SJCRH30 (cell line): Measurements from ENCODE around the gene KRT79. TPM values are rescaled to one million over a fixed set of nuclear protein-coding genes. Genes with fewer than 3 reads are reported as not detected.
"Not testable (repeated sequence)": the region's sequence is repeated elsewhere in the genome, so short reads cannot be mapped to it uniquely, and the experiment has no call there.

Experiments
- DNase-seq, 2 experiments: peaks; one replicate each; pipeline ENCODE4 v3.0.0-alpha.2; 2015 to 2020
- H3K27ac ChIP-seq: fragments of 250-450 bp; sonication (Bioruptor Pico); 2 replicates; pipeline ENCODE4 v1.5.1; 2020; ENCODE audit warnings: mild to moderate bottlenecking, moderate library complexity
- H3K27me3 ChIP-seq: fragments of 250-450 bp; sonication (Bioruptor Pico); 2 replicates; pipeline ENCODE4 v1.5.1; 2020; ENCODE audit warnings: mild to moderate bottlenecking, moderate library complexity
- H3K36me3 ChIP-seq: fragments of 250-450 bp; sonication (Bioruptor Pico); 2 replicates; pipeline ENCODE4 v1.5.1; 2020; ENCODE audit warnings: mild to moderate bottlenecking, moderate library complexity
- H3K4me1 ChIP-seq: fragments of 250-450 bp; sonication (Bioruptor Pico); 2 replicates; pipeline ENCODE4 v1.5.1; 2020; ENCODE audit warnings: mild to moderate bottlenecking, moderate library complexity
- H3K4me3 ChIP-seq: fragments of 250-450 bp; sonication (Bioruptor Pico); 2 replicates; pipeline ENCODE4 v1.5.1; 2020; ENCODE audit warnings: mild to moderate bottlenecking, moderate library complexity
- H3K9me3 ChIP-seq: fragments of 250-450 bp; sonication (Bioruptor Pico); replicated peaks from 2 replicates; pipeline ENCODE4 v1.5.1; 2020; ENCODE audit warnings: mild to moderate bottlenecking, moderate library complexity
- total RNA-seq: library from RNA; depleted of rRNA; stranded (reverse); fragments of >200 nt; shearing (Covaris generic); gene quantifications from 2 replicates; pipeline ENCODE4 v1.2.3, GENCODE V29; 2014; rRNA removed

The KRT79 gene
- total RNA-seq = not detected in 2 replicates

DNA sequence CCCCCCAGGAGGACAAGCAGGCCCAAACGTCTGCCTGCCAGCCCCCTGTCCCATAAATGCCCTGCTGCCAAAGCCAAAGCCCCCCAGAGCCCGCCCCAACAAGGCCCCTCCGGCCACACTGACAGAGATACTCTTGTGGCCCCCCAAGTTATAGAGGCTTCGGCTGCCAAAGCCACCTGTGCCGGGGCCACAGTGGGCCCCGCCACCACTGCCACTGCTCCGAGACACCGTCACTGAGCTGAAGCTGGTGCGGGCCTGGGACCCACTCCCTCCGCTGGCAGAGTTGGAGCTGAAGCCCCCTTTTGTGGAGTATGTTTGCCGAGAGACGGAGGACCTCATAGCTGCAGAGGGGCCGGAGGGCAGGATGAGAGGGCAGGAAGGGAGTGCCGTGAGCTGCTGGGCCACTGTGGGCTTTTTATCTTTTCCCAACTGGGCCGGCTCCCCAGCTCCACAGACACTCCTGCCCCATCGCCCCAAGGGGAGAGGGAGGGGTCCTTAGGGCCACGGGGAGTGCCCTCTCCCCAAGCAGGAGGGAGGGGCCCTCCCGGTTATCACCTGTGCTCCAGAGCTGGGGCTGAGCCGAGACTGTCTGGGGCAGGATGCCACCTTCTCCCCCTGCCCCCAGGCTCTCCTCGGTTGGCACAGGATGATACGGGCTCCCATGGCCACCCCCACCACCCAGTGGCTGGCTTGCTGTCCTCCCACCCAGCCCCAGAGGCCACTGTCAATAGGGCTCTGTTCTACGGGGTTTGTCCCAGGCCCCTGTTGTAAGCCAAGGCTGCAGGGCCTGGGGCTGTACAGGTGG lies at the start of gene KRT79:
Gene KRT79, minus strand, starts transcription at position 390 of the 805 bp plus-strand sequence. Its CDS starts 51 bp downstream, at position 339.
- H3K9me3 ChIP-seq = no peaks in the 10 kb centered on the region
- H3K4me1 ChIP-seq = no peaks in the 10 kb centered on the region
- no peaks in the 10 kb centered on the region; the same call in 1 of the 2 replicates for H3K27me3 ChIP-seq
- H3K27ac ChIP-seq = no peak within 1 kb of the TSS
- H3K36me3 ChIP-seq = no peaks in the 10 kb centered on the region
- no peak for DNase-seq
- H3K4me3 ChIP-seq = no peak within 1 kb of the TSS

DNA sequence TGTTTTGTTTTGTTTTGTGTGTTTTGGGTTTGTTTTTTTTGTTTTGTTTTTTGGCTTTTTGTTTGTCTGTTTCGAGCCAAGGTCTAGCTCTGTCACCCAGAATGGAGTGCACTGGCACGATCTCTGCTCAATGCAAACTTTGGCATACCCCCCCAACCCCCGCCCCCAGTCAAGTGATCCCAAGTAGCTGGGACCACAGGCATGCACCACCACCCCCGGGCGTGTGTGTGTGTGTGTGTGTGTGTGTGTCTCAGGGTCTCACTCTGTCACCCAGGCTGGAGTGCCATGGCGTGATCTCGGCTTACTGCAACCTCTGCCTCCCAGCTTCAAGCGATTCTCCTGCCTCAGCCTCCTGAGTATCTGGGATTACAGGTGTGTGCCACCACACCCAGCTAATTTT lies 46.4 kb upstream of the KRT79 start:
- not testable (repeated sequence) for H3K27me3 ChIP-seq, H3K4me3 ChIP-seq, H3K9me3 ChIP-seq, H3K36me3 ChIP-seq, H3K27ac ChIP-seq, DNase-seq
- H3K4me1 ChIP-seq = peaks cover 12% of the 10 kb centered on the region; the same call in 1 of the 2 replicates

DNA sequence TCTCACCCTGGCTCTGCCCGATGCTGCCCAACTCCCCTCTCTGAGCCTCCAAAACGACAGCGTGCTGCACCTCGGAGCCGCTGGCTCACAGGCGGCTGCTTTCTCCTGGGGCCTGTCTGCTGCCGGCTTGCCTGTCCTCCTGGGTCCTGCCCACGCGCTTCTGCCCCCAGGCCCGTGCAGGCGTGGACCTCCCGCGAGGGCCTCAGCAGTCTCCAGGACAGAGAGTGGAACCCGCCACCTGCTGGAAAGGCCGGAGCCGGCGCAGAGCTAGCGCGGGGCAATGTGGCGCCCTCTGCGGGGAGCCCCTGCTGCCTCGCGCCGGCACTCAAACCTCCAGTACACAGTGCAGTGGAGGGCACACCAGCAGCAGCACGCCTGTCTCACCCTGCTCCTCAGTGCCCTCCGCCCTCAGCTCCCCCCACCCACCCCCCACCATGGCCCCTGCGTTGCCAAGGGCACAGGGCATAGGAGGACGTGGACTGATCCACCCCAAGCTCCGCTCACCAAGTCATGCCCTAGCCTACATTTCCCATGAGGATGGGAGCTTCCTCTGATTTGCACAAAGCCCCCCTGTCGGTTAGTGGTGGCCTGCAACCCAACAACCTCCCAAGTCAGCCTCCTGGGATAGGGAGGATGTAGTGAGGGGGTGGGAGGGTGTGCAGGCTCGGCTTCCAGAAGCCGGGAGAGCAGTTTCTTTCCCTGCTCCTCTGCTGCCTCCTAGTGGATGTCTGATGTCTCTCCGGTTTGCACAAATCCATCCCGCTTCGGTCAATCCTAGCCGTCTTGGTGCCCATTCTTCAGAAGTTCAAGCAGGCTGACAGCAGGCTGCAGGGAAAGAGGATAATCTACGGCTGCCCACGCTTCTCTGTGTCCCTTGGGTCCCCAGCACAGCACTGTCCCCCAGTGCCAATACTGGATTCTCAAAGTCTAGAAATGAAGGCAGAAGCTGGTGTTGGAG lies 45.6 kb upstream of the KRT79 start:
- peaks cover 18% of the 10 kb centered on the region for H3K4me1 ChIP-seq
- peak; percentile 80 to 88 for DNase-seq
- H3K4me3 ChIP-seq = no peak overlapping the region
- no peaks in the 10 kb centered on the region for H3K9me3 ChIP-seq
- no peak overlapping the region for H3K27ac ChIP-seq
- no peaks in the 10 kb centered on the region for H3K36me3 ChIP-seq
- H3K27me3 ChIP-seq = no peaks in the 10 kb centered on the region

DNA sequence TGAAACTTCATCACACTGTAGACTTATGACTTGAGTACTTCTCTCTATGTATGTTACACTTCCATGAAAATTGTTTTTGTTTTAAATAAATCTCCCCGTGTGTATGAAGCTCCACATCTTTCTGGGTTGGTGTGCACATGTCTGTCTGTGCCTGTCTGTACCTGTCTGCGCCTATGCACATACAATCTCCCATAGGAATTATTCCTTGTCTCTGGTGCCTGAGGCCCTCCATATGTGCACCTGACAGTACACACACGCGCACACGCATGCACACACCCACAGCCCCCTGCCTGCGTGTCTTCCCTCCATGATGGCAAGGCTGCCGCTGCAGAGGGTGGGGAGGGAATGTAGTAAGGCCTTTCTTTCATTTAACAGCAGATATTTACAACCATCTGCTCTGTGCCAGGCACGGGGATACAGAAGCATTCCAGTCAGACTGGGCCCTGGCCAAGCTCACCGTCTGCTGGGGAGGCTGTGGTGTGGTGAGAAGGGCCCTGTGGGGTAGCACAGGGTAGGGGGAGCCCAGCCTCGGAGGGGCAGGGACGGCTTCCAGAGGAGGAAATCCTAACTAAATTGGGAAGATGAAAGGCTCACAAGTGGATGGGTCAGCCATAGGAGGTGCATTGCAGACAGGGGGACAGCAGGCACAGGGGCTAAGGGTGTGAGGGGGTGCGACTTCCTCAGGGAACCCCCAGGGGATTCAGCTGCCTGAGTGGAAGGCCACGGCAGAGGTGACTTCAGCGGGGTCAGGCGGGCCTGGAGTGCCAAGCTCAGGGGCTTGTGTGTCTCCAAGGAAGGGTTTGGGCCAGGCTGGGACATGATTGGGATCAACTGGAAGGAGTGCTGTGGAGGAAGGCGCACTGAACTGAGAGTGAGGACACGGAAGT lies 44.6 kb upstream of the KRT79 start:
- no peak for DNase-seq
- Histone ChIP-seq H3K4me3 (no peak overlapping the region), H3K4me1 (peaks cover 24% of the 10 kb centered on the region), H3K36me3 (no peaks in the 10 kb centered on the region), H3K9me3 (no peaks in the 10 kb centered on the region), H3K27me3 (no peaks in the 10 kb centered on the region), H3K27ac (no peak overlapping the region)

DNA sequence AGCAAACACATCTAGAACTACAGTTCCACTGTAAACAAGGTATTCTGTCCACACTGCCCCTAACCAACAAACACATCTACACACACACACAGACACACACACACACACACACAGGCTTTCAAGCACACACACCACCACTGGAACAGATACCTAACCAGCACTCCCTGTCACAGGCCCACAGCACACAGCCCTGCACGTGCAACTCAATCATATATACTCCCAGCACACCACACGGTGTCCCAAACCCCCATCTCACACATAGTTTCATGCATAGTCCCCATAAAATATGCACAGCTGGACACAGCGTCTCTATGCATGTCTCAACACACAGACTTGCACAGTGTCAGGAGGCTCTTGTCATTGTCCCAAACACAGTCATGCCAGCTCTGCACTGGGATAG lies 43.1 kb upstream of the KRT79 start:
- no peaks in the 10 kb centered on the region for H3K9me3 ChIP-seq
- H3K4me1 ChIP-seq = peaks cover 26% of the 10 kb centered on the region
- H3K27ac ChIP-seq = no peak overlapping the region
- no peak for DNase-seq
- no peaks in the 10 kb centered on the region for H3K27me3 ChIP-seq
- no peak overlapping the region for H3K4me3 ChIP-seq
- no peaks in the 10 kb centered on the region for H3K36me3 ChIP-seq

DNA sequence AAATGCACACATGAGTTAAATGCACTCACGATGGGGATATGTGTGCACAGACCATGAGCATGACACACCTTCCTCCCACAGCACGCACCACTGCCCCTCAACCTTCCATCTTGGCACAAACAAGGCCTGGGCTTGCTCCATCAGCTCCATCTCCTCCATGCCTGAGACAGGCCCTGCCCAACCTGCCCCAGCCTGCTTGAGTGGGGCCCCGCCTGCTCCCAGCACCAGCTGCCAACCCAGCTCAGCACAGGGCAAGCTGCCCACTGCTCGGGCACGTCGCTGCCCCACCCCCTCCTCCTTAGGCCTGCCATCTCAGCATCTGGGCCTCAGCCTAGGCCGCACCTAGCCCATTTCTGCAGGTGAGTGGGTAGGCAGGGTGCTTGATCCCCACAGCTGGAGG lies 42.3 kb upstream of the KRT79 start:
- H3K27ac ChIP-seq = no peak overlapping the region
- peaks cover 31% of the 10 kb centered on the region for H3K4me1 ChIP-seq
- no peaks in the 10 kb centered on the region for H3K27me3 ChIP-seq
- DNase-seq = no peak
- H3K4me3 ChIP-seq = no peak overlapping the region
- no peaks in the 10 kb centered on the region for H3K36me3 ChIP-seq
- no peaks in the 10 kb centered on the region for H3K9me3 ChIP-seq

DNA sequence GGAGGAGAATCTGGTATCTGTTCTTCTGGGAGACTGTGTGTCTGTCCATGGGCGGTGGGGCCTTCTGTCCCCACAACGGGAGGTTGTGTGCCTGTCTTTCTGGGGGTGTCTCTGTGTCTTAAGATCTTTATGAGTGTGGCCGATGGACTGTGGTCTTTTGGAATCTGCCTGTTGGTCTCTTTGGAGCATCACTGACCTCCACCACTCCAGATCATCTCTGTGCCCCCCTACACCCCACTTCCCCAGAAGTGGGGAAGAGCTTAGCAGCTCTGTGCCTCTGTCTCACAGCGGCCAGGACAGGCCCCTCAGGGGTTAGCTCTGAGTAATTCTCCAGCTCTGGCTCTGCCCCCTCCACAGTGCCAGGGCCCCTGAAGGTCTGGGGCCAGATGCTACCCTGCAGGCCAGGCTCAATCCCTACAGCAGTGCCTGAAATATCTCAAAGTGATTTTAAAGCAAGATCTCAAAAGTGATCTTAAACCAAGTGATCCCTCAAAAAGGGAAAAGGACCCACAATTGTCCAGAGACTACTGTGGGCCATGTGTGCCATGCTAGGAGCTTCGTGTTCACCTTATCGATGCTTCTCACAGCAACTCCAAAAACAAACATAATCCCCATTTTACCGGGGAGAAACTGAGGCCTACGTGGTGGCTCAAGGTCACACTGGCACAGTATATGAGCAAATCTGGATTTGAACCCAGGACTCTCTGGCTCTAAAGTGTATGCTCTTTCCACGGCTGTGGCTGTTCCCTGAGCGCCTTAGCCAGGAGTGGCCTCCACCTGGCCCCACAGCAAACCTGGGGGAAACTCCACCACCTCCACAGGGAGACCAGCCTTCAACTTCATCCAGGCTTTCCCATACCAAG lies 40.7 kb upstream of the KRT79 start:
- Histone ChIP-seq H3K4me3 (peak overlapping the region; percentile 55), H3K27ac (peak overlapping the region; percentile 32; the same call in 1 of the 2 replicates), H3K4me1 (peaks cover 38% of the 10 kb centered on the region)

DNA sequence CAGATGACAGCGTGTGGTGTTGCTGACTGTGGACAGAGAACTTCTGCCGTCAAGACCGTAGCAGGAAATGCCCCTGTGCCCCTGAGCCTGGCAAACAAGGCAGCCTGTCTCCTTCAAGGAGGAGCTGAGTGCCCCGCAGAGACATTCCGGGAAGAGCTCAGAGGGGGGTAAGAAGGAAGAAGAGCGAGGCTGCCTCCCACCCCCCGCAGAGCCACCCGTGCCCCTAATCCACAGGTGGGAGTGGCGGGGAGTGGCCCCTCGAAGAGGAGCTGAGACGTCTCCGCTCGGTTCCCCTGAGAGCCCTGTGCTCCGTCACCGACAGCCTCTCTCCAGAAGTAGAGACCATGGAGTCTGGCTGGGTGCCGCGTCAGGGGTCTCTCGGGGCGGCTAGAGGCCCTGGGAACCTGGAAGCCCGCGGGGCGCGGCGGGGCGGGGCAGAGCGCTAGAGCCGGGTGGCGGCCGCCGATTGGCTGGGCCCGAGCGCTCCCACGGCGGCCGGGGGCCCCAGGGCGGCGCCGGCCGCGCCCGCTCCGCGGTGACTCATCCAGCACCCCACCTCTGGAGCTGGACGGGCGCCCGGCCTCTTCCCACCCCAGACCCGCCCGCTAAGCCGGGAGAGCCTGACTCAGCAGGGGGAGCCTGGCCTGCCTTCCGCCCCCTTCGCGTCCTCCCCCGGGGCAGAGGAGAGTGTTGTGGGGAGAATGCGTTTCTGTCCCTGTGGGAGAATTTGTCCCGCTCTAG lies 39.9 kb upstream of the KRT79 start:
- peak; percentile 86 to 92 for DNase-seq
- Histone ChIP-seq H3K27ac (peak overlapping the region; percentile 61), H3K4me3 (peak overlapping the region; percentile 55), H3K4me1 (peaks cover 37% of the 10 kb centered on the region), H3K9me3 (no peaks in the 10 kb centered on the region), H3K36me3 (no peaks in the 10 kb centered on the region), H3K27me3 (no peaks in the 10 kb centered on the region)

More for the DNA sequence above, 40.7 kb upstream of the KRT79 start:
- Histone ChIP-seq H3K9me3 (no peaks in the 10 kb centered on the region), H3K36me3 (no peaks in the 10 kb centered on the region), H3K27me3 (no peaks in the 10 kb centered on the region)
- DNase-seq = no peak

DNA sequence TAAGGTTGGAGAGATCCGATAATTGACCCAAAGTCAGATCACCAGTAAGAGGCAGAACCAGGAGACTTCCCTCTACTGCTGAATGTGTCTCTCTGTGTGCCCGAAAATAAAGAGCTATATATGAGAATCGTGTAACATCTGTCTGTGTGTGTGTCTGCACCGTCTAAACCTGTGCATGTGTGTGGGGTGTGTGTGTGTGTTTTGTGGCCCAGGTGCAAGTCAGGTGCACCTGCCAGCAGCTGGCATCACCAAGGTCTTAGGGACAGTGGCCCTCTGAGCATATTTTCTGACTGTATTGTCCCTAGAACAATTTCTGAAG lies 39.4 kb upstream of the KRT79 start:
- no peaks in the 10 kb centered on the region for H3K36me3 ChIP-seq
- no peaks in the 10 kb centered on the region for H3K27me3 ChIP-seq
- H3K9me3 ChIP-seq = no peaks in the 10 kb centered on the region
- no peak overlapping the region; the same call in 1 of the 2 replicates for H3K27ac ChIP-seq
- peaks cover 32% of the 10 kb centered on the region for H3K4me1 ChIP-seq
- no peak overlapping the region; the same call in 1 of the 2 replicates for H3K4me3 ChIP-seq
- DNase-seq = no peak

DNA sequence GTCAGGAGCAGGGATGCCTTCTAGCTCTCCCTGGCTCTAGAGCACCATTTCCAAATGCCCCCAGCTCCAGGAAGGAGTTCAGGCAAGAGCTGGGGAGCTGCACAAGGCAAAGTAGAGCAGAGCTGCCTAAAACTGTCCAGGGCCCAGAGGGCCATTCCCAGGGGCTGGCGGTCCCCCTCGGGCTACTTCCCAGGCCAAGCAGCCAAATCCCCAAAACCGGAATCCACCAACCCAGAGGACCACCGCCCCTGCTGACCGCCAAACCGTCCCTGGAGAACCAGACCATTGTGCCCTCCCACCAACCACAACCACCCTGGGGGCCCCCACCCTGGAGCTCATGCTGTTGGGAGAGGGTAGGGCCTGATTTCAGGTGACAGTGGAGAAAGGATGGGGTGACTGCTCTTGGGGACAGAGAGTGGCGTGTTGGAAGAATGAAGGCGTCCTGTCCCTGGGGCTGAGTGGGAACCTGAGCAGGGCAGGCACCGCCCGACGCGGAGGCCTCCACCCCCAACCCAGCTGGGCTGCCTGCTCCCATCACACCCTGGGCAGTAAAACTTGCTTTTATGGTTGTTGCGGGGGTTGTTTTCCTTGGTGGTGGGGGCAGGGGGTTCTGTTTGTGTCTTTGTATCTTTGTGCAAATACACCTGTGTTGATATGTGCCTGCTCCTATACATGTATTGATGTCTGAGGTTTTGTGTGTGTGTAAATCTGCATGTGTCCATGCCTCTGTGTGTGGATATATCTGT lies 38.7 kb upstream of the KRT79 start:
- no peak overlapping the region for H3K4me3 ChIP-seq
- H3K27ac ChIP-seq = no peak overlapping the region
- H3K9me3 ChIP-seq = no peaks in the 10 kb centered on the region
- H3K27me3 ChIP-seq = no peaks in the 10 kb centered on the region
- DNase-seq = no peak
- no peaks in the 10 kb centered on the region for H3K36me3 ChIP-seq
- peaks cover 29% of the 10 kb centered on the region for H3K4me1 ChIP-seq

DNA sequence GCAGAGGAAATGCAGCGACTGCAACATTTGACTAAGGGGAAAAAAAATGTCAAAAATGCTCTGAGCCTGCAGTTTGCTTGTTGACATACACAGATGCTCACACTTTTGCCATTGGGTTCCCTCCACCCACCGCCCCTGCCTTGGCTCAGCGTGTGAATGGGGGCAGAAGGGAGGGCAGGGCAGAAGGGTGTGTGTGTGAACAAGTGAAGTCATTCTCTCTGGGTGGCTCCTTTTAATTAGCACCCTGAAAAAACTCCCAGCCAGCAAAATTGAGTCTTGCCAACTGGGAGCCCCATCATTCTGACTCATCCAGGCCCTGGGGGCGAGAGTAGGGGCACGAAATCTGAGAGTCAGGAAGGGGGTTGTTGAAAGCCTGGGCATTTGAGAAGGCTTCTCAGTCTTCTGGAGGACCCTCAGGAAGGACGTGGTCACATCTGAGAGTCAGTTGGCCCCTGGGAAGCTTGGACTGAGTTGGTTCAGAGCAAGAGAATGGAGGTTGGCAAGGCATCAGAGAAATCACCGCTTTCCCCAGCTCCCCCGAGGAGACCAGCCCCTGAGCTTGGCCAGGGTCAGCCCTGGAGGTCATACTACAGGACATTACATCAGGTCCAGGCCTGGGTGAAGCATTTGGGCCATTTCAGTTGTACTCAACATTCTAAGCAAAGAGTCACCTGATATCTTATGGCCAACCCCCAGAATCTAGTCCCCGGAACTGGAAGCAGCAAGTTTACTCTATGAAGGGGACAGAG lies 37.4 kb upstream of the KRT79 start:
- H3K4me3 ChIP-seq = no peak overlapping the region
- no peaks in the 10 kb centered on the region for H3K36me3 ChIP-seq
- DNase-seq = no peak
- H3K27ac ChIP-seq = no peak overlapping the region
- no peaks in the 10 kb centered on the region for H3K9me3 ChIP-seq
- peaks cover 26% of the 10 kb centered on the region for H3K4me1 ChIP-seq
- H3K27me3 ChIP-seq = no peaks in the 10 kb centered on the region
